Activated T-cell treated with anti-CD3 and anti-CD28 coated beads, Interleukin-2, amount 50 U/mL, for 72 hours (primary cell): ENCODE data around the gene SKI. TPM values are rescaled to one million over a fixed set of nuclear protein-coding genes. Genes with fewer than 3 reads are reported as not detected.

Source experiments
- ATAC-seq, 2 donors: fragments of 150-1000 bp; cut with Tn5 transposase; replicated peaks in 1 of 2; 2 replicates each; pipeline ENCODE4 v1.10.0; 2021; ENCODE audit warnings: moderate library complexity in 2 of 2, mild to moderate bottlenecking in 1 of 2
- DNase-seq, 2 donors: peaks; one replicate each; pipeline ENCODE4 v3.0.0; 2021 to 2022; ENCODE audit warnings: mixed read lengths in 1 of 2
- H3K27ac Mint-ChIP-seq: one replicate; pipeline ENCODE4 v1.8.0; 2022; ENCODE audit warnings: mild to moderate bottlenecking, moderate library complexity, mixed read lengths
- H3K27me3 Mint-ChIP-seq: one replicate; pipeline ENCODE4 v1.8.0; 2022; ENCODE audit warnings: low read depth, mixed read lengths
- H3K36me3 Mint-ChIP-seq, 2 donors: one replicate each; pipeline ENCODE4 v1.8.0; 2022; ENCODE audit warnings: mixed read lengths in 2 of 2, mild to moderate bottlenecking in 1 of 2; ENCODE audit not compliant: insufficient read depth in 2 of 2
- H3K4me1 Mint-ChIP-seq: one replicate; pipeline ENCODE4 v1.8.0; 2022; ENCODE audit warnings: low read depth, mixed read lengths
- H3K4me3 Mint-ChIP-seq, 2 donors: one replicate each; pipeline ENCODE4 v1.8.0; 2022; ENCODE audit warnings: mild to moderate bottlenecking in 2 of 2, mixed read lengths in 2 of 2, moderate library complexity in 2 of 2
- H3K9me3 Mint-ChIP-seq, 2 donors: one replicate each; pipeline ENCODE4 v1.8.0; 2022; ENCODE audit warnings: mixed read lengths in 2 of 2
- total RNA-seq, 2 donors: library from RNA; stranded (reverse); gene quantifications; one replicate each; pipeline ENCODE4 v1.2.3, GENCODE V29; 2022

Gene SKI
- total RNA-seq, 2 donors from 2014 or later: 28.5 to 32.3 TPM

GRCh38 chr1:2208309-2209239, 19.5 kb upstream of the SKI start:
- Mint-ChIP-seq H3K27me3 (no peaks in the 10 kb centered on the region), H3K27ac (no peak overlapping the region), H3K36me3 (no peaks in the 10 kb centered on the region), H3K9me3 (no peaks in the 10 kb centered on the region), H3K4me1 (no peaks in the 10 kb centered on the region), H3K4me3 (no peak overlapping the region)
- DNase-seq: no peak
- ATAC-seq: no peak

- no peak for DNase-seq
- no peak overlapping the region for H3K4me3 Mint-ChIP-seq
These were observed 18.6 kb upstream of the SKI start for GRCh38 chr1:2209400-2210083.

GRCh38 chr1:2210084-2210653, 17.9 kb upstream of the SKI start:
- no peaks in the 10 kb centered on the region for H3K4me1 Mint-ChIP-seq
- H3K36me3 Mint-ChIP-seq: no peaks in the 10 kb centered on the region
- DNase-seq (no peak), ATAC-seq (no peak)
- H3K27me3 Mint-ChIP-seq: no peaks in the 10 kb centered on the region
- H3K9me3 Mint-ChIP-seq: no peaks in the 10 kb centered on the region
- no peak overlapping the region for H3K4me3 Mint-ChIP-seq
- H3K27ac Mint-ChIP-seq: no peak overlapping the region

More at GRCh38 chr1:2209400-2210083, 18.6 kb upstream of the SKI start:
- ATAC-seq: no peak
- Mint-ChIP-seq H3K9me3 (no peaks in the 10 kb centered on the region), H3K36me3 (no peaks in the 10 kb centered on the region), H3K4me1 (no peaks in the 10 kb centered on the region), H3K27ac (no peak overlapping the region), H3K27me3 (no peaks in the 10 kb centered on the region)

GRCh38 chr1:2210786-2211185, 17.3 kb upstream of the SKI start:
- H3K4me1 Mint-ChIP-seq: no peaks in the 10 kb centered on the region
- H3K27me3 Mint-ChIP-seq: no peaks in the 10 kb centered on the region
- H3K36me3 Mint-ChIP-seq: no peaks in the 10 kb centered on the region
- H3K9me3 Mint-ChIP-seq: no peaks in the 10 kb centered on the region
- no peak overlapping the region for H3K4me3 Mint-ChIP-seq
- DNase-seq (no peak), ATAC-seq (no peak)
- H3K27ac Mint-ChIP-seq: no peak overlapping the region

GRCh38 chr1:2212274-2212531, 15.9 kb upstream of the SKI start:
- ATAC-seq (no peak), DNase-seq (no peak)
- Mint-ChIP-seq H3K27ac (peak overlapping the region; percentile 65), H3K4me1 (no peaks in the 10 kb centered on the region), H3K36me3 (no peaks in the 10 kb centered on the region), H3K9me3 (no peaks in the 10 kb centered on the region), H3K27me3 (no peaks in the 10 kb centered on the region), H3K4me3 (peak overlapping the region in 1 of 2 donors; percentile 56)

GRCh38 chr1:2212532-2213491, 15.3 kb upstream of the SKI start:
- H3K9me3 Mint-ChIP-seq: no peaks in the 10 kb centered on the region
- H3K36me3 Mint-ChIP-seq: no peaks in the 10 kb centered on the region
- no peaks in the 10 kb centered on the region for H3K4me1 Mint-ChIP-seq
- H3K27ac Mint-ChIP-seq: no peak overlapping the region
- H3K27me3 Mint-ChIP-seq: no peaks in the 10 kb centered on the region
- peak; percentile 72 to 74 for ATAC-seq
- peak; percentile 57 to 61 for DNase-seq
- peak overlapping the region; percentile 41 to 54 for H3K4me3 Mint-ChIP-seq

- Mint-ChIP-seq H3K4me1 (no peaks in the 10 kb centered on the region), H3K36me3 (no peaks in the 10 kb centered on the region), H3K27me3 (no peaks in the 10 kb centered on the region), H3K27ac (no peak overlapping the region), H3K9me3 (peaks cover 0 to under 1% of the 10 kb centered on the region in 2 donors), H3K4me3 (no peak overlapping the region)
- no peak for ATAC-seq
- no peak for DNase-seq
These were observed 14.3 kb upstream of the SKI start for GRCh38 chr1:2213576-2214505.

GRCh38 chr1:2214541-2215241, 13.4 kb upstream of the SKI start:
- peaks cover 1 to 3% of the 10 kb centered on the region in 2 donors for H3K9me3 Mint-ChIP-seq
- H3K4me1 Mint-ChIP-seq: no peaks in the 10 kb centered on the region
- no peak overlapping the region for H3K4me3 Mint-ChIP-seq
- no peaks in the 10 kb centered on the region for H3K27me3 Mint-ChIP-seq
- no peak for DNase-seq
- ATAC-seq: no peak
- no peaks in the 10 kb centered on the region for H3K36me3 Mint-ChIP-seq
- H3K27ac Mint-ChIP-seq: no peak overlapping the region

GRCh38 chr1:2215329-2215728, 12.8 kb upstream of the SKI start:
- Mint-ChIP-seq H3K9me3 (peaks cover 1 to 3% of the 10 kb centered on the region in 2 donors), H3K27ac (no peak overlapping the region), H3K4me3 (no peak overlapping the region), H3K36me3 (no peaks in the 10 kb centered on the region), H3K4me1 (no peaks in the 10 kb centered on the region), H3K27me3 (no peaks in the 10 kb centered on the region)
- DNase-seq (no peak), ATAC-seq (no peak)

GRCh38 chr1:2215909-2216766, 12.0 kb upstream of the SKI start:
- ATAC-seq (no peak), DNase-seq (no peak)
- Mint-ChIP-seq H3K27me3 (no peaks in the 10 kb centered on the region), H3K4me1 (no peaks in the 10 kb centered on the region), H3K36me3 (no peaks in the 10 kb centered on the region), H3K9me3 (peaks cover 1 to 3% of the 10 kb centered on the region in 2 donors), H3K4me3 (no peak overlapping the region), H3K27ac (no peak overlapping the region)

- no peak overlapping the region for H3K27ac Mint-ChIP-seq
- H3K27me3 Mint-ChIP-seq: no peaks in the 10 kb centered on the region
- no peaks in the 10 kb centered on the region for H3K36me3 Mint-ChIP-seq
- DNase-seq (no peak), ATAC-seq (no peak)
- H3K4me3 Mint-ChIP-seq: no peak overlapping the region
- peaks cover 1 to 3% of the 10 kb centered on the region in 2 donors for H3K9me3 Mint-ChIP-seq
- no peaks in the 10 kb centered on the region for H3K4me1 Mint-ChIP-seq
These were observed 11.4 kb upstream of the SKI start for GRCh38 chr1:2216767-2217058.
